Memory B cell (primary cell): ENCODE data around the gene FBXL2.
"Not testable (repeated sequence)": the region's sequence is repeated elsewhere in the genome, so short reads cannot be mapped to it uniquely, and the experiment has no call there.

Experiments used
- ATAC-seq: fragments of 150-1000 bp; cut with Tn5 transposase; 2 replicates; pipeline ENCODE4 v1.10.0; 2021; ENCODE audit warnings: low read depth, mild to moderate bottlenecking, moderate library complexity
- DNase-seq, 2 donors: peaks; one replicate each; pipeline ENCODE4 v3.0.0; 2022; ENCODE audit warnings: low spot score in 2 of 2
- H3K27ac Mint-ChIP-seq: one replicate; pipeline ENCODE4 v1.8.0; 2022; ENCODE audit warnings: mild to moderate bottlenecking, moderate library complexity, mixed read lengths
- H3K27me3 Mint-ChIP-seq: one replicate; pipeline ENCODE4 v1.8.0; 2022; ENCODE audit warnings: mixed read lengths
- H3K36me3 Mint-ChIP-seq: one replicate; pipeline ENCODE4 v1.8.0; 2022; ENCODE audit warnings: mild to moderate bottlenecking, mixed read lengths
- H3K4me1 Mint-ChIP-seq: one replicate; pipeline ENCODE4 v1.8.0; 2022; ENCODE audit warnings: mixed read lengths
- H3K4me3 Mint-ChIP-seq: one replicate; pipeline ENCODE4 v1.8.0; 2022; ENCODE audit warnings: mild to moderate bottlenecking, moderate library complexity, mixed read lengths
- H3K9me3 Mint-ChIP-seq: one replicate; pipeline ENCODE4 v1.8.0; 2022; ENCODE audit warnings: mixed read lengths

Gene FBXL2

GRCh38 chr3:33338936-33339465 is 61.8 kb downstream of the FBXL2 start:
- not testable (repeated sequence) for H3K9me3 Mint-ChIP-seq, H3K27me3 Mint-ChIP-seq, H3K27ac Mint-ChIP-seq, ATAC-seq, H3K4me3 Mint-ChIP-seq, H3K36me3 Mint-ChIP-seq, H3K4me1 Mint-ChIP-seq, DNase-seq

DNA sequence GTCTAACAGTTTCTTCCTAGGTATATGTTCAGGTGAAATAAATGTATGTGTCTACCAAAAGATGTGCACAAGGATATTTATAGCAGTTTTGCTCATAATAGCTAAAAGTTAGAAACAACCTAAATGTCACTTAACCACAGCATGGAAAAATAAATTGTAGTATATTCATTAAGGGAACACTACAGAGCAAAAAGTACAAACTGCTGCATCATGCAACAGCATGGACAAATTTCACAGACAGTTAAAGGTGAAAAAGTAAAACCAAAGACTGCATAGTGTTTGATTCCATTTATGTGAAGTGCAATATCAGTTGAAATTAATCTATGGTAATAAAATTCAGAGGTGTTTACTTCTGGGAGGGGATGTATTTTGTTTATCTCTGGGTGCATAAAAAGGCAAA is 62.5 kb downstream of the FBXL2 start:
- Mint-ChIP-seq H3K4me3 (no peak overlapping the region), H3K27ac (no peak overlapping the region), H3K4me1 (no peaks in the 10 kb centered on the region), H3K27me3 (no peaks in the 10 kb centered on the region), H3K36me3 (no peaks in the 10 kb centered on the region), H3K9me3 (no peaks in the 10 kb centered on the region)
- no peak for ATAC-seq
- no peak for DNase-seq

- Mint-ChIP-seq H3K4me3 (no peak overlapping the region), H3K9me3 (no peaks in the 10 kb centered on the region), H3K4me1 (no peaks in the 10 kb centered on the region), H3K27me3 (peaks cover 8% of the 10 kb centered on the region), H3K27ac (no peak overlapping the region), H3K36me3 (no peaks in the 10 kb centered on the region)
- no peak for ATAC-seq
- no peak for DNase-seq
Observed at GRCh38 chr3:33355611-33356010, 78.4 kb downstream of the FBXL2 start.

DNA sequence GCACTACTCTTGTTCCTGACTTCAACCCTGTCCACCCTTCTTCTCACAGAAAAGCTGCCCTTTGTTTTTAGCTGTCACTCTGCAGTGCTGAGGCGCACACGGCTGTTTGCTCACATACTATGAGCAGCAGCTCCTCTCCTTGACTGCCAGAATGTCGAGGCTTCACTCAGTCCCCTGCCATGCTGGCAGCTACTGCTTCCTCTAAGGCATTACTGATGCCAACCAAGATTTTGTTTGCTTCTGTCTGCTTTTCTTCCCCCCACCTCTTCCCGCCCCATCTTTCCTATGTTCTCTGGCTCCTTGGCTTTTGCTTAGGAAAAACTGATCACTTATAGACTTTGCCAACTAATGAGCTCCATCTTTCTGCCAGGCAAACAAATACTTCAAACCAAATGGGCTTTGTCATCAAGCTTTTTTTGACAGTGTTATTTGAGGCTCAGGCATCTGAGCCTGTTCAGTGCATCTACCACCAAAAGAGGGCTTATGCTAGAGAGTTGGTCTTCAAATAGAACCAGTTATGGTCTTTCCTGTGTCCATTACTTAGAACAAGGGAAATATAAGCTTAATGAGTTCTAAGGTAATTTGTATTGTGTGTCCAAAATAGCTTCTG is 81.0 kb downstream of the FBXL2 start:
- H3K36me3 Mint-ChIP-seq = no peaks in the 10 kb centered on the region
- H3K9me3 Mint-ChIP-seq = no peaks in the 10 kb centered on the region
- H3K4me3 Mint-ChIP-seq = no peak overlapping the region
- DNase-seq (no peak), ATAC-seq (no peak)
- H3K27me3 Mint-ChIP-seq = peaks cover 8% of the 10 kb centered on the region
- no peaks in the 10 kb centered on the region for H3K4me1 Mint-ChIP-seq
- no peak overlapping the region for H3K27ac Mint-ChIP-seq

DNA sequence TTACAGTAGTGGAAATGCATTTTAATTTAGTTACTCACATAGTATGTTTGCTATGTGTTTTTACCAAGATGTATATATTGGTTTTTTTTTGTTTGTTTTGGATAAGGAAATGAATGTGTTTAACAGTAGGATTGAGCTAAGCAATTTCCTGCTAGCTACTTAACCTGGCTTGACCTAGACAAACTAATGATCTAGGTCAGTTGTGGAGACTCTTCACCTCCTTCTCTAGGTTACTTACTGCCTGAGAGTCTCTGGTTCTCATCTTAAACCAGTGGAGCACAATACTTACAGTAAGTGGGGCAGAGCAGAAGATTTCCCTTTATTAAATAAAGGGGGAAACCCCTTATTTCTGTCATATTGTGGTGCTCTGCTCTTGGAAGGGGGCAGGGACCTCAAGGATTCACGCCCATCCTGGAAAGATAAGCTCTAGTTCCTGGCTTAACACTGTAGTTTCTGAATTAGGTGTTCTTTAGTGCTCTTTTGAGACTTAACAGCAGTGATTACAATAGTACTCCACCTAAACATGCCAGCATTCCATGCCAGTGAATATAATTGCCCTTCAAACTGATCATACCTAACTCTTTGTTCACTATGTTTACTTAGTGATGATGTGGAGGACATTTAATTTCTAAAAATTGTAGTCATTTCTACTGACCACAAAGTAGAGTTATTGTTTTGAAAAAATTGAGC is 83.0 kb downstream of the FBXL2 start:
- Mint-ChIP-seq H3K27ac (no peak overlapping the region), H3K4me3 (no peak overlapping the region), H3K9me3 (no peaks in the 10 kb centered on the region), H3K27me3 (peaks cover 7% of the 10 kb centered on the region), H3K36me3 (no peaks in the 10 kb centered on the region), H3K4me1 (no peaks in the 10 kb centered on the region)
- no peak for ATAC-seq
- no peak for DNase-seq

GRCh38 chr3:33363113-33363800 is 86.0 kb downstream of the FBXL2 start:
- no peak overlapping the region for H3K4me3 Mint-ChIP-seq
- H3K9me3 Mint-ChIP-seq = no peaks in the 10 kb centered on the region
- ATAC-seq = no peak
- DNase-seq = no peak
- H3K27me3 Mint-ChIP-seq = no peaks in the 10 kb centered on the region
- H3K4me1 Mint-ChIP-seq = no peaks in the 10 kb centered on the region
- H3K27ac Mint-ChIP-seq = no peak overlapping the region
- H3K36me3 Mint-ChIP-seq = no peaks in the 10 kb centered on the region

DNA sequence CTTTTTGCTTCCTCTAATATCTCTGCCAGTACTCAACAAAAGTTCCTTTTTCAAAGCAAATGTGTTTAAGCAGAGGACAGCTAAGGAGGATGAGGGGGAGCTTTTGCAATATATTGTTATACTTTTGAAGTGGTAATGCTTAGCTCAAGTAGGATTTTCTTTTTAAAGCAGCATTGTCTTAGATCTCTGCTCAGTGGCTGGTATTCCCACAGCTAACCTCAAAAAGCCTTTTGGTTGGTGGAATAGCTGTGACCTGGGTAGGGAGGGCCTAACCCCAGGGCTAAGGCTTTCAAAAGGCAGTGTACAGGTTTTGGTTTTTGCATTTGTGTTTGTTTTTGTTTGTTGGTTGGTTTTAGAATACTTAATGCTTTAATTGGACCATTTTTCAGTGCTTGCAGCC is 86.8 kb downstream of the FBXL2 start:
- Mint-ChIP-seq H3K9me3 (no peaks in the 10 kb centered on the region), H3K36me3 (no peaks in the 10 kb centered on the region), H3K4me3 (no peak overlapping the region), H3K27ac (no peak overlapping the region), H3K4me1 (no peaks in the 10 kb centered on the region), H3K27me3 (no peaks in the 10 kb centered on the region)
- ATAC-seq (no peak), DNase-seq (no peak)

DNA sequence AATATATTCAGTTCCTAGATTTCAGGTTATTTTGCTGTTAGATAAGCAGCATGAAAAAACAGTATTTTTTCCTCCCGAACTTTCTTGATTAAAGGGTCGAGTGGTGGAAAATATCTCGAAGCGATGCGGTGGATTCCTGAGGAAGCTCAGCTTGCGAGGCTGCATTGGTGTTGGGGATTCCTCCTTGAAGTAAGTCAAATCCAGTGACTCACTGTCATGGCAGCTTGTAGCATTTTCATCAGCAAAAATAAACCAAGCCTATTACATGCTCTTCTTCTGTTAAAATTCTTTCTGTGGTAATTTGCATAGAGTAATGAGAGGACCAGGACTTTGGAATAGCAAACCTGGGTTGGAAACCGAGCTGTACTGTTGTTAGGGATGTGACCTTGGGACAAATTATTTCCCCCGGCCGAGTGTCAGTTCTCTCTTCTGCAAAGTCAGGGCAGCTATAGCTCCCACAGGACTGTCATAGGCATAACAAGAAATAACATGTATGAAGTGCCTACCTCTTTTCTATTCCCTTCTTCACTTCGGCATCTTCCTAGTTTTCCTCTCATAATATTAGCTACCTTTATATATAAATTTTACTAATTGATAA is 87.4 kb downstream of the FBXL2 start:
- H3K4me3 Mint-ChIP-seq = no peak overlapping the region

GRCh38 chr3:33372218-33373081 is 95.2 kb downstream of the FBXL2 start:
- Mint-ChIP-seq H3K27me3 (peaks cover 11% of the 10 kb centered on the region), H3K9me3 (peaks cover 4% of the 10 kb centered on the region), H3K36me3 (peaks cover 5% of the 10 kb centered on the region), H3K4me1 (peaks cover 6% of the 10 kb centered on the region), H3K27ac (no peak overlapping the region), H3K4me3 (no peak overlapping the region)
- peak; percentile 42 to 44 for DNase-seq
- peak; percentile 56 for ATAC-seq

More for the DNA sequence above, 87.4 kb downstream of the FBXL2 start:
- ATAC-seq (no peak), DNase-seq (no peak)
- no peaks in the 10 kb centered on the region for H3K4me1 Mint-ChIP-seq
- no peaks in the 10 kb centered on the region for H3K27me3 Mint-ChIP-seq
- no peak overlapping the region for H3K27ac Mint-ChIP-seq
- H3K9me3 Mint-ChIP-seq = no peaks in the 10 kb centered on the region
- no peaks in the 10 kb centered on the region for H3K36me3 Mint-ChIP-seq

GRCh38 chr3:33373082-33373437 is 95.8 kb downstream of the FBXL2 start:
- Mint-ChIP-seq H3K4me1 (peaks cover 6% of the 10 kb centered on the region), H3K27me3 (peaks cover 11% of the 10 kb centered on the region), H3K9me3 (peaks cover 4% of the 10 kb centered on the region), H3K36me3 (peaks cover 5% of the 10 kb centered on the region), H3K27ac (no peak overlapping the region), H3K4me3 (no peak overlapping the region)
- DNase-seq (no peak), ATAC-seq (no peak)

- Mint-ChIP-seq H3K27ac (no peak overlapping the region), H3K4me3 (no peak overlapping the region), H3K27me3 (no peaks in the 10 kb centered on the region), H3K4me1 (peaks cover 6% of the 10 kb centered on the region), H3K36me3 (no peaks in the 10 kb centered on the region), H3K9me3 (no peaks in the 10 kb centered on the region)
- no peak for ATAC-seq
- DNase-seq = no peak
Observed at GRCh38 chr3:33377489-33377888, 100.2 kb downstream of the FBXL2 start.

DNA sequence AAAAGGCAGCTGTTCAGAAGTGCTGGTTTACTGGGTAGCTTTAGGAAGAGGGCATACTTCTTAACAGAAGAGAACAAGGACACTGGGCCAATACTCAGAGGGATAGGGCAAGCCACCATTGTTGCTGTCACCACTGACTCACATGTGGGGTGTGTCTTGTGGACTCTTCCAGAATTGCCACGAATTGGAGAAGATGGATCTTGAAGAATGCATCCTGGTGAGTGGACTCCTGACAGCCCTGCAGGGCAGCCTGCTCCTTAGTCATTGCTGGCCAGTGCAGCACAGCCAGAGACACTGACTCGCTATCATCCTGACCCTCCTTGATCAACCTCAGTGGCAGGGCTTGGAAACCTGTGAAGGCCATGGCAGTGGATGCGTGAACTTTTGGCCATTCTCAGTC is 100.7 kb downstream of the FBXL2 start:
- peaks cover 4% of the 10 kb centered on the region for H3K4me1 Mint-ChIP-seq
- H3K27me3 Mint-ChIP-seq = no peaks in the 10 kb centered on the region
- H3K4me3 Mint-ChIP-seq = no peak overlapping the region
- no peak for ATAC-seq
- H3K36me3 Mint-ChIP-seq = no peaks in the 10 kb centered on the region
- no peaks in the 10 kb centered on the region for H3K9me3 Mint-ChIP-seq
- no peak for DNase-seq
- H3K27ac Mint-ChIP-seq = no peak overlapping the region

- Mint-ChIP-seq H3K4me1 (peaks cover 5% of the 10 kb centered on the region), H3K9me3 (no peaks in the 10 kb centered on the region), H3K27ac (no peak overlapping the region), H3K36me3 (no peaks in the 10 kb centered on the region), H3K4me3 (no peak overlapping the region), H3K27me3 (no peaks in the 10 kb centered on the region)
- no peak for DNase-seq
- no peak for ATAC-seq
Observed at GRCh38 chr3:33380653-33381052, 103.4 kb downstream of the FBXL2 start.
